HEK293 (cell line): Measurements from ENCODE around the gene ZC3H4.

ENCODE experiments used
- AEBP2 ChIP-seq: fragments of 450-650 bp; formaldehyde crosslinking; IDR thresholded peaks from 2 replicates; pipeline ENCODE4 v1.5.1; 2016; ENCODE audit warnings: missing biosample characterization, missing genetic modification characterization, borderline replicate concordance
- GLI2 ChIP-seq: fragments of 450-650 bp; formaldehyde crosslinking; IDR thresholded peaks from 2 replicates; pipeline ENCODE4; 2017; ENCODE audit warnings: missing biosample characterization, missing genetic modification characterization, low read depth, borderline replicate concordance
- HOXA7 ChIP-seq: sonication (generic); formaldehyde crosslinking; IDR thresholded peaks from 2 replicates; pipeline ENCODE4 v1.8.1; 2022; ENCODE audit warnings: missing genetic modification reagents, borderline replicate concordance
- IKZF3 ChIP-seq: fragments of 450-650 bp; IDR thresholded peaks from 2 replicates; pipeline ENCODE4 v1.5.0; 2018; ENCODE audit warnings: missing biosample characterization, mild to moderate bottlenecking, missing genetic modification characterization, moderate library complexity
- KLF1 ChIP-seq: fragments of 450-650 bp; formaldehyde crosslinking; IDR thresholded peaks from 2 replicates; pipeline ENCODE4 v1.5.1; 2016; ENCODE audit warnings: missing biosample characterization, missing genetic modification characterization
- KLF10 ChIP-seq: fragments of 450-650 bp; IDR thresholded peaks from 2 replicates; pipeline ENCODE4 v1.5.1; 2018; ENCODE audit warnings: missing biosample characterization, mild to moderate bottlenecking, missing genetic modification characterization
- KLF16 ChIP-seq: fragments of 450-650 bp; formaldehyde crosslinking; IDR thresholded peaks from 2 replicates; pipeline ENCODE4 v1.5.1; 2017; ENCODE audit warnings: missing biosample characterization, missing genetic modification characterization
- PRDM6 ChIP-seq: fragments of 450-650 bp; formaldehyde crosslinking; IDR thresholded peaks from 2 replicates; pipeline ENCODE4 v1.5.1; 2017; ENCODE audit warnings: missing biosample characterization, missing genetic modification characterization
- SCRT1 ChIP-seq: fragments of 450-650 bp; formaldehyde crosslinking; IDR thresholded peaks from 2 replicates; pipeline ENCODE4 v1.5.1; 2016; ENCODE audit warnings: missing biosample characterization, missing genetic modification characterization, borderline replicate concordance
- SP2 ChIP-seq: fragments of 450-650 bp; formaldehyde crosslinking; IDR thresholded peaks from 2 replicates; pipeline ENCODE4 v1.5.1; 2016; ENCODE audit warnings: missing biosample characterization, missing genetic modification characterization
- ZBTB17 ChIP-seq: fragments of 450-650 bp; formaldehyde crosslinking; IDR thresholded peaks from 2 replicates; pipeline ENCODE4 v1.5.1; 2016; ENCODE audit warnings: missing biosample characterization, missing genetic modification characterization
- ZBTB6 ChIP-seq: fragments of 450-650 bp; formaldehyde crosslinking; IDR thresholded peaks from 2 replicates; pipeline ENCODE4 v1.5.1; 2017; ENCODE audit warnings: missing biosample characterization, missing genetic modification characterization
- ZNF148 ChIP-seq: fragments of 450-650 bp; formaldehyde crosslinking; IDR thresholded peaks from 2 replicates; pipeline ENCODE4 v1.5.0; 2017; ENCODE audit warnings: missing biosample characterization, missing genetic modification characterization, borderline replicate concordance
- ZNF16 ChIP-seq: fragments of 450-650 bp; formaldehyde crosslinking; IDR thresholded peaks from 2 replicates; pipeline ENCODE4 v1.5.1; 2016; ENCODE audit warnings: low read depth, missing biosample characterization, missing genetic modification characterization
- ZNF169 ChIP-seq: fragments of 450-650 bp; formaldehyde crosslinking; IDR thresholded peaks from 2 replicates; pipeline ENCODE4 v1.5.1; 2016; ENCODE audit warnings: missing biosample characterization, missing genetic modification characterization
- ZNF26 ChIP-seq: fragments of 450-650 bp; formaldehyde crosslinking; IDR thresholded peaks from 2 replicates; pipeline ENCODE4 v1.5.1; 2016; ENCODE audit warnings: missing biosample characterization, missing genetic modification characterization
- ZNF292 ChIP-seq: fragments of 450-650 bp; formaldehyde crosslinking; IDR thresholded peaks from 2 replicates; pipeline ENCODE4 v1.5.1; 2016; ENCODE audit warnings: low read depth, missing biosample characterization, missing genetic modification characterization, borderline replicate concordance
- ZNF302 ChIP-seq: fragments of 450-650 bp; formaldehyde crosslinking; IDR thresholded peaks from 2 replicates; pipeline ENCODE4 v1.5.1; 2016; ENCODE audit warnings: missing biosample characterization, missing genetic modification characterization, low read depth
- ZNF341 ChIP-seq: fragments of 450-650 bp; formaldehyde crosslinking; IDR thresholded peaks from 2 replicates; pipeline ENCODE4; 2016; ENCODE audit warnings: low read depth, missing biosample characterization, missing genetic modification characterization
- ZNF426 ChIP-seq: fragments of 450-650 bp; formaldehyde crosslinking; IDR thresholded peaks from 2 replicates; pipeline ENCODE4 v1.5.1; 2017; ENCODE audit warnings: missing biosample characterization, missing genetic modification characterization, mild to moderate bottlenecking, inconsistent platforms, moderate library complexity
- ZNF473 ChIP-seq: fragments of 450-650 bp; formaldehyde crosslinking; IDR thresholded peaks from 2 replicates; pipeline ENCODE4 v1.5.1; 2017; ENCODE audit warnings: missing biosample characterization, missing genetic modification characterization
- ZNF501 ChIP-seq: fragments of 450-650 bp; formaldehyde crosslinking; IDR thresholded peaks from 2 replicates; pipeline ENCODE4 v1.5.1; 2016; ENCODE audit warnings: missing biosample characterization, missing genetic modification characterization
- ZNF558 ChIP-seq: fragments of 450-650 bp; formaldehyde crosslinking; IDR thresholded peaks from 2 replicates; pipeline ENCODE4 v1.5.1; 2016; ENCODE audit warnings: missing biosample characterization, missing genetic modification characterization
- ZNF600 ChIP-seq: fragments of 450-650 bp; formaldehyde crosslinking; IDR thresholded peaks from 2 replicates; pipeline ENCODE4 v1.5.1; 2016; ENCODE audit warnings: missing biosample characterization, missing genetic modification characterization
- ZNF623 ChIP-seq: fragments of 450-650 bp; formaldehyde crosslinking; IDR thresholded peaks from 2 replicates; pipeline ENCODE4 v1.5.1; 2016; ENCODE audit warnings: missing biosample characterization, missing genetic modification characterization
- ZNF76 ChIP-seq: fragments of 450-650 bp; formaldehyde crosslinking; IDR thresholded peaks from 2 replicates; pipeline ENCODE4; 2016; ENCODE audit warnings: low read depth, missing biosample characterization, missing genetic modification characterization, borderline replicate concordance
- ZSCAN4 ChIP-seq: fragments of 450-650 bp; formaldehyde crosslinking; IDR thresholded peaks from 2 replicates; pipeline ENCODE4 v1.5.1; 2017; ENCODE audit warnings: missing biosample characterization, missing genetic modification characterization
- ZSCAN5A ChIP-seq: fragments of 450-650 bp; formaldehyde crosslinking; IDR thresholded peaks from 2 replicates; pipeline ENCODE4 v1.5.1; 2016; ENCODE audit warnings: missing biosample characterization, missing genetic modification characterization

The ZC3H4 gene

GRCh38 chr19:47112997-47113849, at the start of gene ZC3H4 (continued):
- TF ChIP-seq ZSCAN5A (tag by site-specific recombination) (peak; percentile 61; the same call in 1 of the 2 replicates), ZNF426 (tag by site-specific recombination) (no peak), KLF16 (tag by site-specific recombination) (peak; percentile 78; the same call in 1 of the 2 replicates), GLI2 (no peak), ZNF341 (tag by site-specific recombination) (peak; percentile 99), AEBP2 (no peak), ZNF26 (tag by site-specific recombination) (no peak), KLF1 (tag by site-specific recombination) (peak; percentile 40; the same call in 1 of the 2 replicates), ZNF473 (no peak), IKZF3 (tag by site-specific recombination) (no peak), KLF10 (tag by site-specific recombination) (no peak), ZNF292 (tag by site-specific recombination) (no peak), ZNF600 (tag by site-specific recombination) (no peak; the same call in 1 of the 2 replicates), HOXA7 (CRISPR knock-in tag) (no peak), ZNF302 (tag by site-specific recombination) (0 out of 2 replicates have a peak, but pooled peaks have one; percentile 15), ZNF623 (tag by site-specific recombination) (no peak; the same call in 1 of the 2 replicates), ZNF148 (tag by site-specific recombination) (no peak), ZBTB6 (peak; percentile 26; the same call in 1 of the 2 replicates), ZNF501 (tag by site-specific recombination) (peak; percentile 57; the same call in 1 of the 2 replicates), ZBTB17 (tag by site-specific recombination) (peak; percentile 89), ZSCAN4 (tag by site-specific recombination) (peak; percentile 40; the same call in 1 of the 2 replicates), PRDM6 (tag by site-specific recombination) (no peak), ZNF558 (tag by site-specific recombination) (peak; percentile 77), ZNF169 (peak; percentile 69; the same call in 1 of the 2 replicates), SP2 (tag by site-specific recombination) (peak; percentile 61), SCRT1 (tag by site-specific recombination) (no peak), ZNF16 (tag by site-specific recombination) (no peak), ZNF76 (peak; percentile 64)
